Aorta (tissue), 5 donors: ENCODE results near the gene RAB11FIP4. TPM values are rescaled to one million over a fixed set of nuclear protein-coding genes. Genes with fewer than 3 reads are reported as not detected.

Experiments
- ATAC-seq: fragments of 200-7000 bp; cut with Tn5 transposase; one replicate; pipeline ENCODE4 v1.9.1; 2022; ENCODE audit warnings: moderate library complexity; ENCODE audit not compliant: low FRiP score
- DNase-seq, 2 donors: peaks; one replicate each; pipeline ENCODE4 v3.0.0-alpha.2; 2020
- H3K27ac ChIP-seq, 2 donors: one replicate each; pipeline ENCODE4 v1.5.1; 2013; ENCODE audit warnings: low read length in 2 of 2, mild to moderate bottlenecking in 2 of 2, moderate library complexity in 2 of 2, control low read depth in 1 of 2, inconsistent platforms in 1 of 2, low read depth in 1 of 2
- H3K27me3 ChIP-seq, 2 donors: one replicate each; pipeline ENCODE4 v1.6.1; 2013; ENCODE audit warnings: control low read depth in 1 of 2, low read length in 1 of 2, mild to moderate bottlenecking in 1 of 2, moderate library complexity in 1 of 2; ENCODE audit not compliant: insufficient read depth in 2 of 2, control insufficient read depth in 1 of 2
- H3K36me3 ChIP-seq, 2 donors: one replicate each; pipeline ENCODE4 v1.6.1; 2013; ENCODE audit warnings: control low read depth in 1 of 2, low read length in 1 of 2, mild to moderate bottlenecking in 1 of 2; ENCODE audit not compliant: insufficient read depth in 2 of 2, control insufficient read depth in 1 of 2
- H3K4me1 ChIP-seq, 2 donors: one replicate each; pipeline ENCODE4 v1.6.1; 2013; ENCODE audit warnings: low read length in 2 of 2, control low read depth in 1 of 2, mild to moderate bottlenecking in 1 of 2, moderate library complexity in 1 of 2; ENCODE audit not compliant: insufficient read depth in 2 of 2, control insufficient read depth in 1 of 2
- H3K4me3 ChIP-seq, 2 donors: one replicate each; pipeline ENCODE4 v1.5.1; 2013; ENCODE audit warnings: low read length in 2 of 2, control low read depth in 1 of 2, mild to moderate bottlenecking in 1 of 2
- H3K9me3 ChIP-seq: one replicate; pipeline ENCODE4 v1.6.1; 2013; ENCODE audit warnings: mild to moderate bottlenecking, low read length; ENCODE audit not compliant: control insufficient read depth
- WGBS, 2 donors: extraction: QIAGEN DNeasy Blood & Tissue Kit; methylation state at CpG; one replicate each; pipeline ENCODE4 v1.1.7; 2013; 5-methylcytosine and 5-hydroxymethylcytosine counted together
- intact Hi-C, 2 donors: fragments of 100-400 bp; cut with DNase I; formaldehyde crosslinking; loops; one replicate each; pipeline versions ENCODE4 v1.14.2 to v1.15.0; 2022
- polyA plus RNA-seq, 2 donors: library from polyadenylated mRNA; stranded (reverse); fragments of 200-250 nt; gene quantifications; one replicate each; pipeline ENCODE4 v1.2.3, GENCODE V29; 2013
- total RNA-seq, 2 donors: library from RNA; stranded (reverse); fragmentation: NEBNext Ultra II Directional; extraction: Animal tissue kit (Norgen Biotek cat#: 25700); gene quantifications; one replicate each; pipeline ENCODE4 v1.2.1, GENCODE V29; 2021
- donor health status: healthy with polysubstance abuse.
- donor health status: Bipolar disorder and iron deficiency.
- donor health status: DM: no; HTN: no; CAD: no.
- donor health status: DM: no; HTN: no; CAD: no.
- donor health status: DM: yes; HTN: yes; CAD: no.

RAB11FIP4 gene
- total and polyA plus RNA-seq, 4 donors = 0.15 to 2.6 (median 1.4) TPM

- H3K4me3 ChIP-seq = no peak overlapping the region
- ATAC-seq (no peak), DNase-seq (no peak)
- intact Hi-C loops = no loop called here
- H3K4me1 ChIP-seq = no peaks in the 10 kb centered on the region
- no peaks in the 10 kb centered on the region for H3K9me3 ChIP-seq
- H3K36me3 ChIP-seq = peaks cover 2 to 3% of the 10 kb centered on the region in 2 donors
- H3K27ac ChIP-seq = no peak overlapping the region
- no peaks in the 10 kb centered on the region for H3K27me3 ChIP-seq
Measured at GRCh38 chr17:31369266-31369665, 22.2 kb upstream of the RAB11FIP4 start.

DNA sequence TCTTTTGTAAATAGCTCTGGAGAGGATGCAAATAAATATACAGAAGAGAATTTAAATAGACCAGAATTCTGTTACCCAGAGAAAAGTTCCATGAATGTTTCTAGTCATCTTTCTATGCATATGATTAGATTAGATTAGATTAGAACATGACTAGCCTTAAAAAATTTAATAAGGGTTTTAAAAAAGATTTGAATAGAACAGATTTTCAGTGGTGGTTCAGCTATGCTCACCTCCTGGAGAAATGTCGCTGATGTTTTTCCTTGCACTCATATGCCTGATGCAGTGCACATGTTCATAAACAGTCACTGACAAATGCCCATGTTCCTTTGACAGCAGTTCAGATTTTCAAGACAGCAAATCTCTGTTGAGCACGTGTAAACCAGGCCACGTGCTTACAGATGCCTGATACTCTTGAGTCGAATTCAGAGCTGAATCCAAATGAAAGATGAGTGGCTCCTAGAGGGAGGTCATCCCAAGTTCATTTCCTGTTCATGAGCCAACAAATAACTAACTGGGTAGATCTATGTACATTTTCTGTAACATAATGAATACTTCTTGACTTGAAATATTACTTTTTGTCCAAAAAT lies 19.9 kb upstream of the RAB11FIP4 start:
- ATAC-seq (no peak), DNase-seq (no peak)
- intact Hi-C loops = no loop called here
- Histone ChIP-seq H3K4me1 (no peaks in the 10 kb centered on the region), H3K4me3 (no peak overlapping the region), H3K27ac (no peak overlapping the region), H3K36me3 (peaks cover 2 to 3% of the 10 kb centered on the region in 2 donors), H3K27me3 (no peaks in the 10 kb centered on the region), H3K9me3 (no peaks in the 10 kb centered on the region)
- WGBS, 2 donors = 32% methylated on average over 4 of the region's 4 CpGs

- DNase-seq = no peak
- 90 to 91% methylated on average over 10 of the region's 10 CpGs for WGBS, 2 donors
- peaks cover 2 to 3% of the 10 kb centered on the region in 2 donors for H3K36me3 ChIP-seq
Measured at GRCh38 chr17:31373150-31374093, 18.1 kb upstream of the RAB11FIP4 start.

GRCh38 chr17:31374094-31374447 lies 17.4 kb upstream of the RAB11FIP4 start:
- Histone ChIP-seq H3K36me3 (peaks cover 2 to 3% of the 10 kb centered on the region in 2 donors), H3K27me3 (no peaks in the 10 kb centered on the region), H3K4me1 (no peaks in the 10 kb centered on the region), H3K27ac (no peak overlapping the region), H3K4me3 (no peak overlapping the region), H3K9me3 (no peaks in the 10 kb centered on the region)
- DNase-seq (no peak), ATAC-seq (no peak)
- intact Hi-C loops = no loop called here
- WGBS, 2 donors = 81 to 82% methylated on average over 6 of the region's 6 CpGs

More at GRCh38 chr17:31373150-31374093, 18.1 kb upstream of the RAB11FIP4 start:
- Histone ChIP-seq H3K4me3 (no peak overlapping the region), H3K4me1 (no peaks in the 10 kb centered on the region), H3K9me3 (no peaks in the 10 kb centered on the region), H3K27me3 (no peaks in the 10 kb centered on the region), H3K27ac (no peak overlapping the region)
- intact Hi-C loops = no loop called here
- ATAC-seq = peak; percentile 65

GRCh38 chr17:31374503-31374902 lies 17.0 kb upstream of the RAB11FIP4 start:
- no peaks in the 10 kb centered on the region for H3K4me1 ChIP-seq
- no peak overlapping the region for H3K27ac ChIP-seq
- H3K27me3 ChIP-seq = no peaks in the 10 kb centered on the region
- no peaks in the 10 kb centered on the region for H3K9me3 ChIP-seq
- DNase-seq = no peak
- intact Hi-C loops = no loop called here
- ATAC-seq = no peak
- WGBS, 2 donors = 92 to 96% methylated on average over 2 of the region's 2 CpGs
- H3K4me3 ChIP-seq = no peak overlapping the region
- H3K36me3 ChIP-seq = peaks cover 2 to 3% of the 10 kb centered on the region in 2 donors

DNA sequence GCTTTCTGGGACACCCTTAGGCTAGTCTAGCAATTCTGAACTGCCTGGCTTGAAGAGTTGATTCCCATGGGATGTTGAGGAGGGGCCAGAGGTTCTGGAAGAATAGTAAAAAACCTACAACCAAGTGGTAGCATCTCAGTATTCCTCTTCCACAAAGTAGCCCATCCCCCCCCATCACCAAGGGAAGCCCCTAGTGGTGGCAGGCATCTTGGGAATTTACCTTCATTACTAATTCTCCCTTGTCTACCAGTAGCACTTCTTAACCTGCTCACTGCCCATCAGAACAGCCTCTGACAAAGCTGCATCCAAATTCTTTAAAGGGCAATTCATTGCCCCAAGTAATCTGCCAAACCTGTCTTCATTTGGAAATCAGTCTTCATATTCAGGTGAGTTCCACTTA lies 12.8 kb upstream of the RAB11FIP4 start:
- H3K9me3 ChIP-seq = no peaks in the 10 kb centered on the region
- no peaks in the 10 kb centered on the region for H3K4me1 ChIP-seq
- intact Hi-C loops = no loop called here
- H3K27me3 ChIP-seq = no peaks in the 10 kb centered on the region
- no peak overlapping the region for H3K27ac ChIP-seq
- no peak overlapping the region for H3K4me3 ChIP-seq
- DNase-seq (no peak), ATAC-seq (no peak)
- peaks cover 0 to 2% of the 10 kb centered on the region in 2 donors for H3K36me3 ChIP-seq

DNA sequence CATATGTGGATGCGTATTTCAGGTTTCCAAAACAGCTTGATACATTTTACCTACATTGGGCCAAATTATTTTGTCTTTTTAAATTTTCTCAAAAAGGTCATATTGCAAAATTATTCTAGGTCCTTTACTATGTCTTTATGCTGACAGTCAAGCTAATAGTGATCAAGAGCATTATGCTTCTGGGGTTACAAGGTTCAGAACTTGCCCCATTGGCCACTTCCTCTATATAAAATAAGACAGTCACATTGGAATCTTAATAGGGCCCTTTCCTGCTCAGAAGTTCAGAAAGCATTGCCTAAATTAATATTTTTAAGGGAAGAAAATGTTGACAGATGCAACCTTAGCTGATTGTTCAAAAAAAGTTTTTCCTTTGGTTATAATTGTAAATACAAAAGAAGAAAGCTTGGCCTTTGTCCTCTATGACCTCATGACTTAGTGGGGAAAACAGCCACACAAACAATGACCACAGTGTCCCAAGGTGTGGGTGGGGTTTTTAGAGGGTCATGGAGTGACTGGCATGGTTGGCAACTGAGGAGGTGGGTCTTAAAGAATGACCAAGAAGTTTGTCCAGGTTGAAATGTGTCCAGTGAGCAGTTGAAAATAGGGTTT lies 11.8 kb upstream of the RAB11FIP4 start:
- H3K27me3 ChIP-seq = no peaks in the 10 kb centered on the region
- no peak for ATAC-seq
- no peaks in the 10 kb centered on the region for H3K4me1 ChIP-seq
- no peaks in the 10 kb centered on the region for H3K9me3 ChIP-seq
- no peaks in the 10 kb centered on the region for H3K36me3 ChIP-seq
- intact Hi-C loops = no loop called here
- no peak for DNase-seq
- 98% methylated on average over 1 of the region's 1 CpG for WGBS, 2 donors
- no peak overlapping the region for H3K4me3 ChIP-seq
- no peak overlapping the region for H3K27ac ChIP-seq

DNA sequence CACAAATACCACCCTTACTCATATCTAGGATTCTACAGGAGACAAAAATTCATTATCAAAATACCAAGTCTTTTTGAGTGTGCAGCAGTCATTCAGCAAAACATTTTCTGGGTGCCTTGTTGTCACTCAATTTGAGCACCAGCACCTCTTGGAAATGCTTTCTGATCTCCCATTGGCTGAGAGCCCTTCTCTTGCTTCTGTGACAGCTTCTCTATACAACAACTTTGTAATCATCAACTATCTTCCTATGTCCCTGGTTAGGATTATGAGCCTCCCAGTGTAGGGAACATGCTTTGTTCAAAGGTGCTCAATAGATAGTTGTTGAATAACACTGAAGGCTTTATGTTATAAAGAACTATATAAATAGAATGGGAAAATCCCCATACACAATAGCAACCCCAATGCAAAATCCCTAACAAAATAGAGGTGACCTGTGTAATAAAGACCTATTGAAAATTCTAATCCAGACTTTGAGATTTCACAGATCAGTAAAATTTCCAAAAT lies 10.3 kb upstream of the RAB11FIP4 start:
- DNase-seq = no peak
- no peak for ATAC-seq
- intact Hi-C loops = no loop called here
- H3K4me1 ChIP-seq = no peaks in the 10 kb centered on the region
- H3K27ac ChIP-seq = no peak overlapping the region
- no peaks in the 10 kb centered on the region for H3K9me3 ChIP-seq
- H3K27me3 ChIP-seq = no peaks in the 10 kb centered on the region
- no peak overlapping the region for H3K4me3 ChIP-seq
- H3K36me3 ChIP-seq = no peaks in the 10 kb centered on the region
